Measurements from ENCODE around the gene ST7. TPM values are rescaled to one million over a fixed set of nuclear protein-coding genes. Genes with fewer than 3 reads are reported as not detected.

Gene ST7
- total and polyA plus RNA-seq, 2 of the 8 experiments (the other 6 are each of a cell fraction or from before 2014, with no cell fraction given), result 16.3 to 18.0 TPM

DNA sequence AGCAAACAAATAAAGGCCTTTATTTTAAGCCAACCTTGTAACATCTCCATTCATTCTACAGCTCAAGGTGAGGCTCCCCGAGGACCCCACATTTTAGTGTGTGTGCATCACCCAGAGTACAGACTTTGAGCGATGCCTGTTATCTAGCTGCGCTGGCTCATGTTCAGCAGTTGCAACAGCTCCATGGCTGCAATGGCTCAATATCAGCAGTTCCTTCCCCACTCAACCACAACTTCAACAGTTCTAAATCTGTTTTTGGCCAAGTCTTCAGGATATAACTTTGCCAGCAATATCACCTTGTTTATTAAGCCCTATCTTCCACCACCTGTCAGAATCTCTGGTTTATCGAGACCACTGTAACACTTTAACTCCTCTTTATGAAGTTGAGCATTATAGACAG lies 273.8 kb downstream of the ST7 start:
- Histone ChIP-seq H3K23ac (ENCODE audit: insufficient read length) (no peak overlapping the region), H3K4ac (replicated peaks; ENCODE audit: insufficient read length, low read depth, low read length) (no peak overlapping the region), H3K4me1 (replicated peaks in 1 of 4; ENCODE audit: control insufficient read depth in 3 of 4, insufficient read depth in 4 of 4, low read length in 3 of 4) (no peaks in the 10 kb centered on the region), H2AFZ (ENCODE audit: low read length) (no peak overlapping the region), H3K27ac (ENCODE audit: low read depth, low read length) (no peak overlapping the region), H3K4me3 (ENCODE audit: extremely low read depth in 1 of 4, insufficient read depth in 2 of 4, low read depth in 3 of 4, low read length in 4 of 4) (no peak overlapping the region), H3K27me3 (replicated peaks in 1 of 4; ENCODE audit: control insufficient read depth in 3 of 4, extremely low read depth in 1 of 4, insufficient read depth in 3 of 4, low read length in 3 of 4) (no peaks in the 10 kb centered on the region), H3K36me3 (ENCODE audit: control insufficient read depth in 2 of 4, insufficient read depth in 4 of 4, low read length in 3 of 4) (no peaks in the 10 kb centered on the region), H3K18ac (ENCODE audit: extremely low read depth, low read length) (no peak overlapping the region), H2BK120ac (replicated peaks; ENCODE audit: low read depth, low read length) (no peak overlapping the region), H3K9me3 (ENCODE audit: insufficient read depth in 2 of 2, low read depth in 1 of 2, low read length in 1 of 2) (no peaks in the 10 kb centered on the region), H4K20me1 (replicated peaks in 1 of 2; ENCODE audit: control insufficient read depth in 1 of 2, insufficient read depth in 2 of 2, low read length in 2 of 2) (no peaks in the 10 kb centered on the region), H3K23me2 (ENCODE audit: low read depth, low read length) (no peaks in the 10 kb centered on the region), H4K91ac (replicated peaks; ENCODE audit: insufficient read length, low read length) (no peak overlapping the region), H2BK12ac (ENCODE audit: low read depth, low read length) (no peak overlapping the region), H3K79me1 (ENCODE audit: low read depth, low read length) (no peaks in the 10 kb centered on the region), H4K5ac (ENCODE audit: insufficient read length, low read depth, low read length) (no peak overlapping the region), H3K4me2 (ENCODE audit: insufficient read depth in 1 of 2, low read depth in 2 of 2, low read length in 2 of 2) (no peak overlapping the region), H3K79me2 (ENCODE audit: control insufficient read depth in 1 of 2, insufficient read depth in 2 of 2, low read length in 2 of 2) (no peaks in the 10 kb centered on the region), H4K8ac (ENCODE audit: extremely low read depth, insufficient read depth, low read length) (no peak overlapping the region), H3K9ac (replicated peaks in 1 of 4; ENCODE audit: extremely low read depth in 1 of 4, low read depth in 3 of 4, low read length in 3 of 4) (no peak overlapping the region), H3K56ac (replicated peaks; ENCODE audit: insufficient read length, low read depth, low read length) (no peak overlapping the region), H2BK20ac (ENCODE audit: low read length) (no peak overlapping the region), H2BK5ac (ENCODE audit: low read depth, low read length) (no peak overlapping the region), H2BK15ac (ENCODE audit: low read length) (no peak overlapping the region), H3K14ac (ENCODE audit: insufficient read length) (no peak overlapping the region), H2AK5ac (ENCODE audit: low read depth, low read length) (no peak overlapping the region)
- POLR2A ChIA-PET (ENCODE audit: partially characterized antibody), result no interaction called here
- WGBS, 2 experiments (ENCODE audit: extremely low coverage in 1 of 2, insufficient coverage in 1 of 2, insufficient read length in 1 of 2, insufficient replicate concordance in 2 of 2, low coverage in 1 of 2, low lambda C conversion rate in 2 of 2, missing lambda C conversion rate in 1 of 2), result 80% methylated on average over 4 of the region's 4 CpGs; no CpG with 5 or more reads in 1 of the 2 experiments
- FAIRE-seq, result no peak
- no peak for DNase-seq (ENCODE audit: low read depth in 1 of 2, low spot score in 2 of 2)
- TF ChIP-seq NANOG (IDR thresholded peaks at IDR 0.05; ENCODE audit: insufficient read depth, low read depth, low read length, poor library complexity, severe bottlenecking) (no peak), PHF8 (conservative IDR thresholded peaks at IDR 0.05; ENCODE audit: low read depth, low read length) (no peak), TEAD4 (IDR thresholded peaks at IDR 0.05; ENCODE audit: low read depth, low read length) (no peak), NRF1 (IDR thresholded peaks at IDR 0.05; ENCODE audit: low read depth, low read length) (no peak), POLR2AphosphoS5 (IDR thresholded peaks at IDR 0.05; ENCODE audit: low read depth, low read length) (no peak), SP1 (IDR thresholded peaks at IDR 0.05; ENCODE audit: low read depth, low read length) (no peak), SUZ12 (IDR thresholded peaks at IDR 0.05; ENCODE audit: low read length) (no peak), FOSL1 (IDR thresholded peaks at IDR 0.05; ENCODE audit: insufficient read depth, low read depth, low read length) (no peak), CHD2 (IDR thresholded peaks at IDR 0.05; ENCODE audit: low read length) (no peak), JUN (IDR thresholded peaks at IDR 0.05; ENCODE audit: low read depth, low read length) (no peak), KDM5A (IDR thresholded peaks at IDR 0.05; ENCODE audit: low read length) (no peak)
- CTCF ChIA-PET (ENCODE audit: partially characterized antibody), result interaction anchor here (0.6 to 2.0 kb wide), 3 partner anchors 14 to 175 kb away, joined by 4 to 6 read pairs (median 4); no protein-coding TSS in a partner anchor

Measured in H1 (cell line).